ENCODE data around the gene SELENOV. TPM values are rescaled to one million over a fixed set of nuclear protein-coding genes. Genes with fewer than 3 reads are reported as not detected.
"Not testable (repeated sequence)": the region's sequence is repeated elsewhere in the genome, so short reads cannot be mapped to it uniquely, and the experiment has no call there.

SELENOV gene
- total RNA-seq, result not detected

GRCh38 chr19:39514840-39515550, at the start of gene SELENOV:
Gene SELENOV (plus strand): TSS chr19:39515139. CDS start chr19:39515213, 74 bp downstream.
- no peak for DNase-seq

GRCh38 chr19:39465956-39466747, 48.8 kb upstream of the SELENOV start:
- no peak for DNase-seq

- DNase-seq, result no peak
Observed at GRCh38 chr19:39467941-39468340, 47.0 kb upstream of the SELENOV start.

GRCh38 chr19:39469036-39469435, 45.9 kb upstream of the SELENOV start:
- no peak for DNase-seq

- no peak for DNase-seq
Observed at GRCh38 chr19:39469567-39469966, 45.4 kb upstream of the SELENOV start.

- DNase-seq, result no peak
Observed at GRCh38 chr19:39470724-39471339, 44.1 kb upstream of the SELENOV start.

GRCh38 chr19:39471756-39472536, 43.0 kb upstream of the SELENOV start:
- DNase-seq, result no peak

GRCh38 chr19:39472746-39473442, 42.0 kb upstream of the SELENOV start:
- no peak for DNase-seq

GRCh38 chr19:39473443-39473960, 41.4 kb upstream of the SELENOV start:
- DNase-seq, result no peak

- peak; percentile 20 for DNase-seq
Observed at GRCh38 chr19:39474139-39474620, 40.8 kb upstream of the SELENOV start.

- DNase-seq, result no peak
Observed at GRCh38 chr19:39475748-39476147, 39.2 kb upstream of the SELENOV start.

GRCh38 chr19:39479319-39479801, 35.6 kb upstream of the SELENOV start:
- not testable (repeated sequence) for DNase-seq

- no peak for DNase-seq
Observed at GRCh38 chr19:39479916-39480315, 35.0 kb upstream of the SELENOV start.

GRCh38 chr19:39480337-39481228, 34.4 kb upstream of the SELENOV start, which contains the start of gene TIMM50:
Gene TIMM50 (plus strand): TSS chr19:39480838. CDS start chr19:39480854, 16 bp downstream.
- DNase-seq, result peak; percentile 97

GRCh38 chr19:39481229-39481545, 33.8 kb upstream of the SELENOV start:
- no peak for DNase-seq

- DNase-seq, result no peak
Observed at GRCh38 chr19:39481676-39482075, 33.3 kb upstream of the SELENOV start.

- no peak for DNase-seq
Observed at GRCh38 chr19:39483141-39483540, 31.8 kb upstream of the SELENOV start.

- no peak for DNase-seq
Observed at GRCh38 chr19:39489756-39490155, 25.2 kb upstream of the SELENOV start.

GRCh38 chr19:39492225-39492624, 22.7 kb upstream of the SELENOV start:
- no peak for DNase-seq

GRCh38 chr19:39492788-39493187, 22.2 kb upstream of the SELENOV start:
- no peak for DNase-seq

Data from occipital lobe (tissue), 2 donors.